ENCODE measurements around the gene ATL2.

GRCh38 chr2:38330754-38331153 lies 46.3 kb downstream of the ATL2 start:
- TF ChIP-seq YY1 (IDR thresholded peaks at IDR 0.05; ENCODE audit: insufficient read depth, insufficient read length) (no peak), ZNF274 (IDR thresholded peaks at IDR 0.05; ENCODE audit: low read depth, low read length) (no peak)

Data from NT2/D1 (cell line).